GM18526 (cell line): Measurements from ENCODE around the gene SPATA9.

Experiments
- POLR2A ChIP-seq: IDR thresholded peaks from 3 replicates; pipeline ENCODE4 v1.6.1; 2011; ENCODE audit not compliant: insufficient read length; ENCODE audit errors: extremely low read depth

The SPATA9 gene

GRCh38 chr5:95723632-95724369 is 41.0 kb upstream of the SPATA9 start:
- TF ChIP-seq POLR2A, result no peak

GRCh38 chr5:95721582-95722295 is 38.9 kb upstream of the SPATA9 start:
- TF ChIP-seq POLR2A, result no peak

GRCh38 chr5:95720094-95720786 is 37.4 kb upstream of the SPATA9 start:
- no peak for TF ChIP-seq POLR2A

GRCh38 chr5:95718738-95719137 is 35.9 kb upstream of the SPATA9 start:
- no peak for TF ChIP-seq POLR2A

- TF ChIP-seq POLR2A, result no peak
Observed at GRCh38 chr5:95718203-95718602, 35.4 kb upstream of the SPATA9 start.

GRCh38 chr5:95717439-95717838 is 34.6 kb upstream of the SPATA9 start:
- TF ChIP-seq POLR2A, result no peak

- no peak for TF ChIP-seq POLR2A
Observed at GRCh38 chr5:95715799-95716461, 33.1 kb upstream of the SPATA9 start.

GRCh38 chr5:95713960-95714710 is 31.3 kb upstream of the SPATA9 start:
- TF ChIP-seq POLR2A, result no peak

GRCh38 chr5:95712347-95712958 is 29.7 kb upstream of the SPATA9 start:
- TF ChIP-seq POLR2A, result no peak

GRCh38 chr5:95711501-95712346 is 28.9 kb upstream of the SPATA9 start:
- TF ChIP-seq POLR2A, result no peak

GRCh38 chr5:95709967-95710650 is 27.3 kb upstream of the SPATA9 start:
- TF ChIP-seq POLR2A, result no peak

- TF ChIP-seq POLR2A, result no peak
Observed at GRCh38 chr5:95708876-95709275, 26.1 kb upstream of the SPATA9 start.

GRCh38 chr5:95707055-95707454 is 24.3 kb upstream of the SPATA9 start:
- TF ChIP-seq POLR2A, result no peak
